ENCODE measurements around the gene CPA2.

CPA2 gene

GRCh38 chr7:130254555-130254954 is 12.1 kb upstream of the CPA2 start:
- no peak for DNase-seq (ENCODE audit: low read depth)

GRCh38 chr7:130256704-130257103 is 10.0 kb upstream of the CPA2 start:
- DNase-seq (ENCODE audit: low read depth): no peak

GRCh38 chr7:130258494-130259078 is 8.1 kb upstream of the CPA2 start:
- no peak for DNase-seq (ENCODE audit: low read depth)

- no peak for DNase-seq (ENCODE audit: low read depth)
Measured at GRCh38 chr7:130262448-130262847, 4.2 kb upstream of the CPA2 start.

GRCh38 chr7:130263130-130263529 is 3.5 kb upstream of the CPA2 start:
- DNase-seq (ENCODE audit: low read depth): no peak

GRCh38 chr7:130266961-130267321 is 278 bp downstream of the CPA2 start:
- no peak for DNase-seq (ENCODE audit: low read depth)

GRCh38 chr7:130268463-130269317 is 2.0 kb downstream of the CPA2 start:
- DNase-seq (ENCODE audit: low read depth): no peak

- no peak for DNase-seq (ENCODE audit: low read depth)
Measured at GRCh38 chr7:130269318-130269694, 2.6 kb downstream of the CPA2 start.

- DNase-seq (ENCODE audit: low read depth): no peak
Measured at GRCh38 chr7:130270947-130271800, 4.5 kb downstream of the CPA2 start.

GRCh38 chr7:130272381-130273080 is 5.9 kb downstream of the CPA2 start:
- DNase-seq (ENCODE audit: low read depth): no peak

GRCh38 chr7:130273081-130273932 is 6.6 kb downstream of the CPA2 start:
- peak; percentile 69 for DNase-seq (ENCODE audit: low read depth)

GRCh38 chr7:130273933-130274255 is 7.2 kb downstream of the CPA2 start:
- no peak for DNase-seq (ENCODE audit: low read depth)

GRCh38 chr7:130274296-130274695 is 7.6 kb downstream of the CPA2 start:
- no peak for DNase-seq (ENCODE audit: low read depth)

GRCh38 chr7:130274983-130275591 is 8.4 kb downstream of the CPA2 start:
- no peak for DNase-seq (ENCODE audit: low read depth)

GRCh38 chr7:130275826-130276297 is 9.2 kb downstream of the CPA2 start:
- peak; percentile 82 for DNase-seq (ENCODE audit: low read depth)

GRCh38 chr7:130276796-130277762 is 10.4 kb downstream of the CPA2 start:
- DNase-seq (ENCODE audit: low read depth): peak; percentile 85

GRCh38 chr7:130277763-130278643 is 11.3 kb downstream of the CPA2 start:
- DNase-seq (ENCODE audit: low read depth): peak; percentile 79

- peak; percentile 91 for DNase-seq (ENCODE audit: low read depth)
Measured at GRCh38 chr7:130278860-130279259, 12.2 kb downstream of the CPA2 start.

- no peak for DNase-seq (ENCODE audit: low read depth)
Measured at GRCh38 chr7:130279286-130279685, 12.6 kb downstream of the CPA2 start.
